ENCODE measurements around the gene LRRC37A3.
"Not testable (repeated sequence)": the region's sequence is repeated elsewhere in the genome, so short reads cannot be mapped to it uniquely, and the experiment has no call there.

Gene LRRC37A3

GRCh38 chr17:64830631-64831040 lies 88.6 kb downstream of the LRRC37A3 start:
- not testable (repeated sequence) for DNase-seq (ENCODE audit: low spot score)

- not testable (repeated sequence) for DNase-seq (ENCODE audit: low spot score)
These were observed 89.3 kb downstream of the LRRC37A3 start for GRCh38 chr17:64829824-64830630.

- not testable (repeated sequence) for DNase-seq (ENCODE audit: low spot score)
These were observed 90.2 kb downstream of the LRRC37A3 start for GRCh38 chr17:64829068-64829467.

GRCh38 chr17:64818904-64819303 lies 100.4 kb downstream of the LRRC37A3 start:
- DNase-seq (ENCODE audit: low spot score), result not testable (repeated sequence)

GRCh38 chr17:64815833-64816198 lies 103.5 kb downstream of the LRRC37A3 start:
- not testable (repeated sequence) for DNase-seq (ENCODE audit: low spot score)

- peak; percentile 2 for DNase-seq (ENCODE audit: low spot score)
These were observed 104.1 kb downstream of the LRRC37A3 start for GRCh38 chr17:64814993-64815832.

GRCh38 chr17:64808178-64808977 lies 110.9 kb downstream of the LRRC37A3 start:
- DNase-seq (ENCODE audit: low spot score), result peak; percentile 66

All from AG08395 (cell line).